ENCODE results near the gene LY6G5B. TPM values are rescaled to one million over a fixed set of nuclear protein-coding genes. Genes with fewer than 3 reads are reported as not detected.
A peak's percentile ranks its signal among the peaks of the same experiment; 100 is the strongest.

LY6G5B gene, protein sequence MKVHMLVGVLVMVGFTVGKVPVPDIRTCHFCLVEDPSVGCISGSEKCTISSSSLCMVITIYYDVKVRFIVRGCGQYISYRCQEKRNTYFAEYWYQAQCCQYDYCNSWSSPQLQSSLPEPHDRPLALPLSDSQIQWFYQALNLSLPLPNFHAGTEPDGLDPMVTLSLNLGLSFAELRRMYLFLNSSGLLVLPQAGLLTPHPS
- total RNA-seq = 0.44 and 1.2 TPM in 2 replicates

DNA sequence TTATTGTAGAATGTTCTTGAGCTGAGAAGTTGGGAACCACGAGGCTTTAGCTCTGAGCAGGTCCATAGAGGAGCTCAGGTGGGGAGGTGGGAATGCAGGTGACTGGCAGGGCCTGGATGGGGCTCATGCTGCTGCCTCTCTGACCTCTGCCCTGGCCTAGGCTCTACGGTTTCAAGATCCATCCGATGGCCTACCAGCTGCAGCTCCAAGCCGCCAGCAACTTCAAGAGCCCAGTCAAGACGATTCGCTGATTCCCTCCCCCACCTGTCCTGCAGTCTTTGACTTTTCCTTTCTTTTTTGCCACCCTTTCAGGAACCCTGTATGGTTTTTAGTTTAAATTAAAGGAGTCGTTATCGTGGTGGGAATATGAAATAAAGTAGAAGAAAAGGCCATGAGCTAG, at the start of gene LY6G5B:
Gene LY6G5B (plus strand): TSS at position 301 of the 400 bp plus-strand sequence. CDS start 975 bp downstream, outside the sequence.
- no peak for DNase-seq (ENCODE audit: low read depth in 2 of 2)

DNA sequence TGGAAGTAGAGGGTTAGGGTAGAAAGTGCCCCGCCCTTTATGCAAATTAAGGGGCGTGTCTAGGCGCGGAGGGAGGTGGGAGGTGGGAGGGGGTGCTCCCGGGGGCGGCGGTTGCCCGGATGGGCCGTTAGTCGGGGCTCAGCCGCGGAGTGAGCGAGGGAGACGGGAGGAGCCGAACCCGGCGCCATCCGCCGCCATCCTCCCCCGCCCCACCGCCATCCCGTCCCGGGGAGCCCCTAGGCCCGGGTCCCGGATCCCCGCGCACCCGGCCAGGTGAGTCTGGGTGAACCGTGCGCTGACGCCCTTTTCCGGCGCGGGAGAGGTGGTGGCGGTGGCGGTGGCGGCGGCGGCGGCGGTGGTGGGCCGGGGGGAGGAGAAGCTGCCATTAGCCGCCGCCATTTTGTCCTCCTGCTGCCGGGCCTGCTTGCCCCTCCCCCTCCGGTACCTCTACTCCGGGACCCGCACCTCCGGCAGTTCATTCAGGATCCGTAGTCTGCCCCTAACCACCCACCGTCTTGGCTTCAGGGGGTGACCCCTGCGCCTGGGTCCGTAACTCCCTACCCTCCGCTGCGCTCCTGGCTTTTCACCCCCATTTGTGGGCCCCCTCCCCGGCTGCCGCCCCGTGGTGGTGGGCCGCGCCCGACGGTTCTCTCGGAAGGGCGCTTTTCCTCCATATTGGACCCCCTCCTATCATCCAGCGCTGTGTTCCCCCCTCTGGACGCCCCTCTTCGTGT, 49.0 kb upstream of the LY6G5B start, which contains the start of gene PRRC2A:
Gene PRRC2A (plus strand): TSS at position 130 of the 734 bp plus-strand sequence. CDS start 2,075 bp downstream, outside the sequence.
- no peak for DNase-seq (ENCODE audit: low read depth in 2 of 2)

DNA sequence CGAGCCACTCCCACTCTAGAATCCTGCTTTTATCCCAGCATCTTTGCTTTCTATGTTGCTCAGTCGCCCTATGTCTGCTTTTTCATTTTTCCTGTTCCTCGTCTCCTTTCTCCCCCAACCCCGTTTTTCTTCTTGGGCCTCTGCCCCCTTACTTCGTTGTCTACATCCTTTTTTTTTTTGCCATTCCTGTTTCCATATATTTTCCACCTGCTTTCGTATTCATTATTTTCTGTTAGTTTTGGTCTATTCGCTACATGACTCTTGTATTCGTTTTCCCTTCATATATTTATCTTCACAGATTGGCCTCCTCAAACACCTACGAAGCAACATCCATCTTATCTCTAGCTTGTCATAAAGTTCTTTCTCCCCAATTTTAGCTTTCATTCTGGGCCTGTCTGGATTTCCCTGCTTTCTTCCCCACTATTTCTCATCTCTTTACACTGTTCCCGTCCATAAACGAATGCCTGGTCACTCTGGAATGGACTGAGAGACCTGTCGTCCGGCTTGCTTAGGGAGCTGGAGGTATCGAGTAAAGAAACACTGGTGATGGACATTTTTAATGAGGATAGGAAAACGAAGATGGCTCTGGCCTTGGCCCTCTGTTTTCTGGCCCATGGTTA, 48.3 kb upstream of the LY6G5B start:
- DNase-seq (ENCODE audit: low read depth in 2 of 2) = no peak

DNA sequence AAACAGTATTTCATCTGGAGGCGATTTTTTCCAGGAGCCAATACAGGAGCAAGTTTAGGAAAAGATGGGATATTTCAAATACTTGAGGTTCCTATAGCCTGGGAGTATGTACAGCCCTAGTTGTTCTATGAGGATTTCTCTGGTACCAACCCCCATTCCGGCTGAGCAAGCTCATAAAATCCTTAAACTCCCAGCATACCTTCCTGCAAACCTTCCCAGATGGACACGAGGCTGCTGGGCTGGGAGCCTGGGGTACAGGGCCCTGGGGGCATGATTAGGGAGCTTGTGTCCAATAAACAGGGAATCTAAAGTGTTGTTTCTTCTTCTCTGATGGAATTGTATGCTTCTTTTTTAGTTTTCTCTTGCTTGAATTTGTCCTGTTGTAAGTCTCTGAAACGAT, 47.8 kb upstream of the LY6G5B start:
- no peak for DNase-seq (ENCODE audit: low read depth in 2 of 2)

DNA sequence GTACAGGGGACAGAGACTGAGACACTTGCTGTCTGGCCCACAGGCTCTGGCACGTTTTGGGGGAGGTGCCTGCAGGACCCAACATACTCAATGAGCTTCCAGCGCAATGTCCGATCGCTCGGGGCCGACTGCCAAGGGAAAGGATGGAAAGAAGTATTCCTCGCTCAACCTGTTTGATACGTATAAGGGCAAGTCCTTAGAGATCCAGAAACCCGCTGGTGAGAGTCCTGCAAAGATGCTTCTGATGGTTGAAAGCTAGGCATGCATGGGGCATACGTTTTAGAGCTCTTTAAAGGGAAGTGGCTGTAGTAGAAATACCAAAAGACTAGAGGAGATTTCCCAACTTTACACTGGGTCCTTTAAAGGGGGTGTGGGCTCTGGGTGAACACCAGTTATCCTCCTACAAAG, 47.1 kb upstream of the LY6G5B start:
- no peak for DNase-seq (ENCODE audit: low read depth in 2 of 2)

DNA sequence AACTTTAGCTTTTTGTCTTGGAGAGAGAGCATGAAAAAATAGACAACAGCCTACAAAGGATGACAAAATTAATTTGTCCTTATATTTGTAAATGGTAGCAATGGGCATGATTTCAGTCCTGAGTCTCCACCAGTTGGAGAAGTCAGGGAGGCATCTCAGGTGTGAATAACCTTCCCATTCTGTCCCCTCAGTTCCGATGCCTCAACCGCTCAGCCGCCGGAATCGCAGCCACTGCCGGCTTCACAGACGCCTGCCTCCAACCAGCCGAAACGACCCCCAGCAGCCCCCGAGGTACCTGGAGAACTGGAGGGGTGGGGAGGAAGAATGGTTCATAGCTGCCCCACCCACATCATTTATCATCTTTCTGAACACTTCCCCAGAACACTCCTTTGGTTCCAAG, 45.7 kb upstream of the LY6G5B start:
- DNase-seq (ENCODE audit: low read depth in 2 of 2) = no peak

DNA sequence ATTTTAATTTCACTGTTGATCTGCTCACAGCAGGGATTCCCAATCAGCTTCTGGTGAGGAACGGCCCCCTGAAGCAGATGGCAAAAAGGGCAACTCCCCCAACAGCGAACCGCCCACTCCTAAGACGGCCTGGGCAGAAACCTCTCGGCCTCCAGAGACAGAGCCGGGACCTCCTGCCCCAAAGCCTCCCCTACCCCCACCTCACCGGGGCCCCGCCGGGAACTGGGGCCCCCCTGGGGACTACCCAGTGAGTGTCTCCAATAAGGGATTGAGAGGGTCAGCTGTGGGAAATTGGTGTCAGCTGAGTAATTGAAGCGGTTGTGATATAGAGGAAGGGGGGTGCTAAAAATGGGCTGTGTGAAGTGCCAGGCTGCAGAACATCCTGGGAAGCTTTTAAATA, 42.8 kb upstream of the LY6G5B start:
- DNase-seq (ENCODE audit: low read depth in 2 of 2) = no peak

DNA sequence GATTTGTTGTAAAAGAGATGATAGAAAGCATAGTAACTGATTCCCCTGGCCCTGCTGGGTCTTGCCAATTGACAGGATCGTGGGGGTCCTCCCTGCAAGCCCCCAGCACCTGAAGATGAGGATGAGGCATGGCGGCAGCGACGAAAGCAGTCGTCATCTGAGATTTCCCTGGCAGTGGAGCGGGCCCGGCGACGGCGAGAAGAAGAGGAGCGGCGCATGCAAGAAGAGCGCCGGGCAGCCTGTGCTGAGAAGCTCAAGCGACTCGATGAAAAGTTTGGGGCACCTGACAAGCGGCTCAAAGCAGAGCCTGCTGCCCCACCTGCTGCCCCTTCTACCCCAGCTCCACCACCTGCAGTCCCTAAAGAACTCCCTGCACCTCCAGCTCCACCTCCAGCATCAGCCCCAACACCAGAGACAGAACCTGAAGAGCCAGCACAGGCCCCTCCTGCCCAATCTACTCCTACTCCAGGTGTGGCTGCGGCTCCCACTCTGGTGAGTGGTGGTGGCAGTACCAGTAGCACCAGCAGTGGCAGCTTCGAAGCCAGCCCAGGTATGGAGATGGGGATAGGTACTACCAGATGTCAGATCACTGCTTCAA, 42.0 kb upstream of the LY6G5B start:
- DNase-seq (ENCODE audit: low read depth in 2 of 2) = no peak

DNA sequence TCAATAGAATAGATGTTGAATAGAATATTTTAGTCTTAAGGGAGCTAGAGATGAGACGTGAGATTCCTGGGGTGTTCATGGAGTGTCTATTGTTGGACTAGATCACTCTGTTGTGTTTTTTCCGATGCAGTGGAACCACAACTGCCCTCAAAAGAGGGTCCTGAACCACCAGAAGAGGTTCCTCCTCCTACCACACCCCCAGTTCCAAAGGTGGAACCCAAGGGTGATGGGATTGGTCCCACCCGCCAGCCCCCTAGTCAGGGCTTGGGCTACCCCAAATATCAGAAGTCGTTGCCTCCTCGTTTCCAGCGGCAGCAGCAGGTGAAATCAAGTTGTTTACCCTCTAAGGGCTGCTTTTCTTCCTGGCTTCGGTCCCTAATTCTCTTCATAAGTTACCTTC, 40.8 kb upstream of the LY6G5B start:
- no peak for DNase-seq (ENCODE audit: low read depth in 2 of 2)

DNA sequence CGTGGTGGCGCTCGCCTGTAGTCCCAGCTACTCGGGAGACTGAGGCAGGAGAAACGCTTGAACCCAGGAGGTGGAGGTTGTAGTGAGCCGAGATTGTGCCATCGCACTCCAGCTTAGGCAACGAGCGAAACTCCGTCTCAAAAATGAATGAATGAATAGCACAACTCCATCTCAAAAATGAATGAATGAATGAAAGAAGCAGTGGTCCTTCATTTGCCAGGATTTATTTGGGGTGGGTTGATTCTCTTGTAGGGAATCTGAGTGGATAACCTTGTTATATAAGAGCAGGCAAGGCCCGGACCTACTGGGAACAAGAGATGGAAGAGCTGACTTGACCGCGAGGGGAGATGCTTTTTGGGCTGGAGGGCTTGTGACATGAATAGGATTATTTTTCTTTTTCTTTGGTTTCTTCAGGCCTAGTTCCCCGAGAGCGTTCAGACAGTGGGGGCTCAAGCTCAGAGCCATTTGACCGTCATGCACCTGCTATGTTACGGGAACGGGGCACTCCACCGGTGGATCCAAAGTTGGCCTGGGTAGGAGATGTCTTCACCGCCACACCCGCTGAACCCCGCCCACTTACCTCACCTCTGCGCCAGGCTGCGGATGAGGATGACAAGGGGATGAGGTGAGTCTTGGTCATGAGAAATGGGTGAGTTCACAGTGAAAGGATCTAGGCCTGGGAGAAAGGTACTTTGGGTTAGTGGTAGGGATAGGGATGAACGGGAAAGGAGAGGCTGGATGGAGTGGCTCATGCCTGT, 39.4 kb upstream of the LY6G5B start:
- DNase-seq (ENCODE audit: low read depth in 2 of 2) = no peak

DNA sequence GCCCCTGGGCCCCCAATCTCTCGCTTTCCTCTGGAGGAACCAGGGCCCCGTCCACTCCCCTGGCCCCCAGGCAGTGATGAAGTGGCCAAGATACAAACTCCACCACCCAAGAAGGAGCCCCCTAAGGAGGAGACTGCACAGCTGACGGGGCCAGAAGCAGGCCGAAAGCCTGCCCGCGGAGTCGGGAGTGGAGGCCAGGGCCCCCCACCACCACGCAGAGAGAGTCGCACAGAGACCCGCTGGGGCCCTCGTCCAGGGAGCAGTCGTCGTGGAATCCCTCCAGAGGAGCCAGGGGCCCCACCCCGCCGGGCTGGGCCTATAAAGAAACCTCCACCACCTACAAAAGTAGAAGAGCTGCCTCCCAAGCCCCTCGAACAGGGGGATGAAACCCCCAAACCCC, 38.6 kb upstream of the LY6G5B start:
- no peak for DNase-seq (ENCODE audit: low read depth in 2 of 2)

DNA sequence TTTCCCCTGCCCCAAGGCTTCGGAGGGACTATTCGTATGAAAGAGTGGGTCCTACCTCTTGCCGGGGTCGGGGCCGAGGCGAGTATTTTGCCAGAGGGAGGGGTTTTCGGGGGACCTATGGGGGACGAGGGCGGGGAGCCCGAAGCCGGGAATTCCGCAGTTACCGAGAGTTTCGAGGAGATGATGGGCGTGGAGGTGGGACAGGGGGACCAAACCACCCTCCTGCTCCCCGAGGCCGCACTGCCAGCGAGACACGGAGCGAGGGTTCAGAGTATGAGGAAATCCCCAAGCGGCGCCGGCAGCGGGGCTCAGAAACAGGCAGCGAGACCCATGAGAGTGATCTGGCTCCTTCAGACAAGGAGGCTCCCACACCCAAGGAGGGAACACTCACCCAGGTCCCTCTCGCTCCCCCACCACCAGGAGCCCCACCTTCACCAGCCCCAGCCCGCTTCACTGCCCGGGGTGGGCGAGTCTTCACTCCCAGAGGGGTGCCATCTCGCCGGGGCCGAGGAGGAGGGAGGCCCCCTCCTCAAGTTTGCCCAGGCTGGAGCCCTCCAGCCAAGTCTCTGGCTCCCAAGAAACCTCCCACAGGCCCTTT, 38.0 kb upstream of the LY6G5B start:
- no peak for DNase-seq (ENCODE audit: low read depth in 2 of 2)

DNA sequence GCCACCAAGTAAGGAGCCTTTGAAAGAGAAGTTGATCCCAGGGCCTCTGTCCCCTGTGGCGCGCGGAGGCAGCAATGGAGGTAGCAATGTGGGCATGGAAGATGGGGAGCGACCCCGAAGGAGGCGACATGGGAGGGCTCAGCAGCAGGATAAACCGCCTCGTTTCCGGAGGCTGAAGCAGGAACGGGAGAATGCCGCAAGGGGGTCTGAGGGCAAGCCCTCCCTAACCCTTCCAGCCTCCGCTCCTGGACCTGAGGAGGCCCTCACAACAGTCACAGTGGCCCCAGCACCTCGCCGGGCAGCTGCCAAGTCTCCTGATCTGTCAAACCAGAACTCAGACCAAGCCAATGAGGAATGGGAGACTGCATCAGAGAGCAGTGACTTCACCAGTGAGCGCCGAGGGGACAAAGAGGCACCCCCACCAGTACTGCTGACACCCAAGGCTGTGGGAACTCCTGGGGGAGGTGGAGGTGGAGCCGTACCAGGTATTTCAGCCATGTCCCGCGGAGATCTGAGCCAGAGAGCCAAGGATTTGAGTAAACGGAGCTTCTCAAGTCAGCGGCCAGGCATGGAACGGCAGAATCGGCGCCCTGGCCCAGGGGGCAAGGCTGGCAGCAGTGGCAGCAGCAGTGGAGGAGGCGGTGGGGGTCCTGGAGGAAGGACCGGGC, 37.4 kb upstream of the LY6G5B start:
- DNase-seq (ENCODE audit: low read depth in 2 of 2) = no peak

DNA sequence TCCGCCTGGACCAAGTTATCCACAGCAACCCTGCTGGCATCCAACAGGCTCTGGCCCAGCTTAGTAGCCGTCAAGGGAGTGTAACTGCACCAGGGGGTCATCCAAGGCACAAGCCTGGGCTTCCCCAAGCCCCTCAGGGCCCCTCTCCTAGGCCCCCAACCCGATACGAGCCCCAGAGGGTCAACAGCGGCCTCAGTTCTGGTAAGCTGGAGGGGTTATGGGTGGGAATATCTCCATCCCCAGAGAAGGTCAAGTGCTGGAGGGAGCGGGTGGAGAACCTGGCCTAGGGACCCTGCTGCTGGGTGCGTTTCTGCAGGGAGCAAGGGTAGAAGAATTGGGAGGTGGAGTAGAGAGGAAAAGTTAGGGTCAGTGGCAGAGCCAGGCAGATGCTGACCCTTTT, 36.3 kb upstream of the LY6G5B start:
- no peak for DNase-seq (ENCODE audit: low read depth in 2 of 2)

DNA sequence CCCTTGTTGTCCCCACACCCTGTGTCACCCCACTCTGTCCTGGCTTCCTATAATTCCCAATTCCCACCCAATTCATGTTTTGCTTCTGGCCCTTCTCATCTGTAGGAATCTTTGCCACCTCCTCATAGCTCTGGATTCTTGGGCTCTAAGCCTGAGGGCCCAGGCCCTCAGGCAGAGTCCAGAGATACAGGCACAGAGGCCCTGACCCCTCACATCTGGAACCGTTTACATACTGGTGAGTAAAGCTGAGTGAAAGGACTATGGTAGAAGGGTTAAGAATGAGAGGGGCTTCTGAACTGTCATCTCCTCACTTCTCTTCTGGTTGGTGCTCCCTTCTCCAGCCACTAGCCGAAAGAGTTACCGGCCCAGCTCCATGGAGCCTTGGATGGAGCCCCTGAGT, 35.6 kb upstream of the LY6G5B start:
- DNase-seq (ENCODE audit: low read depth in 2 of 2) = no peak

DNA sequence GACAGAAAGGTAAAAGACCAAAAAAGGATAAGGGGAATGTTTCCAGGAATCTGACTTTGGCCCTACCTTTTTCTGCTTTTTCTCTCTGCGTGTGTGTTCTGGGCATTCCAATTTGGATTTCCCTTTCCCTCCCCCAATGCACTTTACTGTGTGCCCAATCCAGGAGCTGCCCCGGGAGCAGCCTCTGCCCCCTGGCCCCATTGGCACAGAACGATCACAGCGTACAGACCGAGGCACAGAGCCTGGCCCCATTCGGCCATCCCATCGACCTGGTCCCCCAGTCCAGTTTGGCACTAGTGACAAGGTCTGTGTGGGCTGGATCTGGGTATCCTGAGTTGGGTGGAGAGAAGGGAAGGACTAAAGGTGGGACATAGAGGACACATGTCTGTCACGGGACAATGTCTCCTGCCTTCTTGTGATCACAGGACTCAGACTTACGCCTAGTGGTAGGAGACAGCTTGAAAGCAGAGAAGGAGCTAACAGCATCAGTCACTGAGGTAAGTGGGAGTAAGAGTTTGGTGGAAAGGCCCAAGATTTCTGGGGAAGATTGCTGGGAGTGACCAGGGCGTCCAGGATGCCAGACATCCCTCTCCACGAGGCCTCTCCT, 34.7 kb upstream of the LY6G5B start:
- DNase-seq (ENCODE audit: low read depth in 2 of 2) = no peak

DNA sequence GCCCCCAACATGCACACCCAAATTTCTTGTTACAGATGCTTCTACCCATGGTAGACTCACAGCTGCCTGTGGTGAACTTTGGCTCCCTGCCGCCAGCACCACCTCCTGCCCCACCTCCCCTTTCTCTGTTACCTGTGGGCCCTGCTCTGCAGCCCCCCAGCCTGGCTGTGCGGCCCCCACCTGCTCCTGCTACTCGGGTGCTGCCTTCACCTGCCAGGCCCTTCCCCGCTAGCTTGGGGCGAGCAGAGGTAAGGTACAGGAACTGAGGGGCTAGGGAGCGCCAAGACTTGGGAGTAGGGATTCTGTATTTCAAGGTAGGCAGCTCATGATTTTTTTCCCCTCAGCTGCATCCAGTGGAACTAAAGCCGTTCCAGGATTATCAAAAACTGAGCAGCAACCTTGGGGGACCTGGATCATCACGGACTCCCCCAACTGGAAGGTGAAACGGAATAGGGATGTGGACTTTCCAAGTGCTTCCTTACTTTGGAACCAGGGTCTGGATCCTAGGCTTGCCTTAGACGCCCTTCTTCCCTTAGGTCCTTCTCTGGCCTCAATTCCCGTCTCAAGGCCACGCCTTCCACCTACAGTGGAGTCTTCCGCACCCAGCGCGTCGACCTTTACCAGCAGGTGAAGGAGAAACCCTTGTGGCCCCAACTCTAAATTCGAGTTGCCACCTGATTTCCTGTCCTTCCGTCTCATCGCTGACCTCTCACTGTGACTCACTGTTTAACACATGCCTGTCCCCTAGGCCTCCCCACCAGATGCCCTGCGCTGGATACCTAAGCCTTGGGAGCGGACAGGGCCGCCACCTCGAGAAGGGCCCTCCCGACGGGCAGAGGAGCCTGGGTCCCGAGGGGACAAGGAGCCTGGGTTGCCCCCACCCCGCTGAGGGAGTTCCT, 32.8 kb upstream of the LY6G5B start:
- no peak for DNase-seq (ENCODE audit: low read depth in 2 of 2)

DNA sequence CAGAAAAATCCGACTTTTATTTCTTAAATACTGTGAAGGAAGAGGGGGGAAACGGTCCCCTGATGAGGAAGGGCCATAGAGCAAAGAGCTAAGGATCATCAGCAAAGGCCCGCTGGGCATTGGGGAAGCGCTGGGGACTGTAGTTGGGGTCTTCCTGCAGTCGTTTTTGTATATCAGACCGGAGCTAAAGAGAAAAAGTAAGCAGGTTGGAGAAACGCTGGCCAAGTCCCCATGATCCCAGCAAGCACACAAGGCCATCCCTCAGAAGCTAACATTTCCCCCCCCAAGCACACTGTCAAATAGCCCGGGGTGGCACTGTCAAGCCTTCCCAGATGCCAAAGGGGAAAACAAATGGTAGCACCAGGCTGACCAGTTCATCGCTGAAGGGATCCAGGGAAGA, 30.7 kb upstream of the LY6G5B start:
- DNase-seq (ENCODE audit: low read depth in 2 of 2) = no peak

DNA sequence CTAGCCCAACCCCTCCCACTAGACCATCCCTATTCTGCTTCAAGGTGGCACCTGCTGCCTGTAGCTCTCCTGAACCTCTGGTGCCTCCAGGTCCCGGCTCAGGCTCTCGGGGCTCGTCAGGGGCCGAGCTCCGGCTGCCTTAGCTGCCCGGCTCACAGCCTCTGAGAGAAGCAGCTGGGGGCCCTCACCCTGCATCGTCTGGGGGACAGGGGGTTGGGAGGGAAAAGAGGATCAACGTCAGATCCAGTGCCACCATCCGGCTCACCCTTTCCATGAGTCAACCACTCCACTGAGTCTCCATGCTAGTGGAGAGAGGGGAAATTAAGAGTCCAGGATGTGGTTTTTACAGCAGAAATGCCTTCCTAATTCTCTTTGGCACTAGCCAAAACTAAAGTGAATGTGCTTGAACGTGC, 30.3 kb upstream of the LY6G5B start:
- peak; percentile 60 to 83 for DNase-seq (ENCODE audit: low read depth in 2 of 2)
